Spleen (tissue), 7 donors: Measurements from ENCODE around the gene ZNF91.
"Not testable (repeated sequence)": the region's sequence is repeated elsewhere in the genome, so short reads cannot be mapped to it uniquely, and the experiment has no call there.

Experiments
- POLR2A ChIP-seq, 3 donors: fragments of 450-650 bp; IDR thresholded peaks; one replicate each; pipeline ENCODE4 v1.5.1; 2017; ENCODE audit warnings: antibody characterized with exemption in 3 of 3, mild to moderate bottlenecking in 1 of 3
- POLR2AphosphoS5 ChIP-seq, 3 donors: sonication (generic); formaldehyde crosslinking; IDR thresholded peaks; one replicate each; pipeline ENCODE4 v1.5.1; 2017; ENCODE audit warnings: antibody characterized with exemption in 3 of 3
- TF ChIP-seq, protein P1 (sequence below), 11 experiments: fragments of 200-600 bp in 7 of 11; fragments of 450-650 bp in 4 of 11; sonication (generic) in 4 of 11; IDR thresholded peaks in 8 of 11; conservative IDR thresholded peaks in 3 of 11; 1 replicate in 7 of 11; 2 replicates in 4 of 11; pipeline versions ENCODE4 v1.4.0 to v1.8.0; 2016 to 2021; ENCODE audit warnings: antibody characterized with exemption in 11 of 11, inconsistent platforms in 4 of 11, mild to moderate bottlenecking in 1 of 11
- donor health status: DM: no; HTN: no; CAD: no; lungs with moderate emphysema.
- donor health status: DM: no; HTN: no; CAD: no.
- donor health status: DM: no; HTN: no; CAD: no.

DNA sequence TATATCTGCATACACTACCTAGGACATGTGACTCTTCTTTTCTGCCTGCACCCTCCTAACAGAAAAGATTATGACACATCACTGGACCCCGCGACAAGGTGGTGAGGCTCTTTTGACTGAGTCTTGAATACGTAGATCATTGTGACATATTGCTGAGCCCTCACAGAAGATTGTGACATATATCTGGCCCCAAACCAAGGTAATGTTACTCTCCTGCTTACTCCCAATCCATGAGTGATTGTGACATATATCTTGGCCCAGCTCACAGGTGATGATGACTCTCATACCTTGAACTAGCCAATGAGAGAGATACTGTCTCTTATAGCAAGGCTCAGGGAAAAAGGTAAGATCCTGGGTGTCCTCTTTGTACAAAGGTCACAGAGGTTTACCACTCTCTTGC, 75.7 kb downstream of the ZNF91 start:
- TF ChIP-seq, protein P1, sequence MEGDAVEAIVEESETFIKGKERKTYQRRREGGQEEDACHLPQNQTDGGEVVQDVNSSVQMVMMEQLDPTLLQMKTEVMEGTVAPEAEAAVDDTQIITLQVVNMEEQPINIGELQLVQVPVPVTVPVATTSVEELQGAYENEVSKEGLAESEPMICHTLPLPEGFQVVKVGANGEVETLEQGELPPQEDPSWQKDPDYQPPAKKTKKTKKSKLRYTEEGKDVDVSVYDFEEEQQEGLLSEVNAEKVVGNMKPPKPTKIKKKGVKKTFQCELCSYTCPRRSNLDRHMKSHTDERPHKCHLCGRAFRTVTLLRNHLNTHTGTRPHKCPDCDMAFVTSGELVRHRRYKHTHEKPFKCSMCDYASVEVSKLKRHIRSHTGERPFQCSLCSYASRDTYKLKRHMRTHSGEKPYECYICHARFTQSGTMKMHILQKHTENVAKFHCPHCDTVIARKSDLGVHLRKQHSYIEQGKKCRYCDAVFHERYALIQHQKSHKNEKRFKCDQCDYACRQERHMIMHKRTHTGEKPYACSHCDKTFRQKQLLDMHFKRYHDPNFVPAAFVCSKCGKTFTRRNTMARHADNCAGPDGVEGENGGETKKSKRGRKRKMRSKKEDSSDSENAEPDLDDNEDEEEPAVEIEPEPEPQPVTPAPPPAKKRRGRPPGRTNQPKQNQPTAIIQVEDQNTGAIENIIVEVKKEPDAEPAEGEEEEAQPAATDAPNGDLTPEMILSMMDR (IDR thresholded peaks at IDR 0.05 in 8 of 11, conservative IDR thresholded peaks at IDR 0.05 in 3 of 11), result not testable (repeated sequence)
- TF ChIP-seq POLR2AphosphoS5, POLR2A (IDR thresholded peaks at IDR 0.05): not testable (repeated sequence)
